Kasumi-1 (cell line): Measurements from ENCODE around the gene CXorf49.
"Not testable (repeated sequence)": the region's sequence is repeated elsewhere in the genome, so short reads cannot be mapped to it uniquely, and the experiment has no call there.

Experiments
- DNase-seq, 2 experiments: peaks; one replicate each; lab custom pipeline; 2025; lab: John Stamatoyannopoulos, UW

CXorf49 gene

DNA sequence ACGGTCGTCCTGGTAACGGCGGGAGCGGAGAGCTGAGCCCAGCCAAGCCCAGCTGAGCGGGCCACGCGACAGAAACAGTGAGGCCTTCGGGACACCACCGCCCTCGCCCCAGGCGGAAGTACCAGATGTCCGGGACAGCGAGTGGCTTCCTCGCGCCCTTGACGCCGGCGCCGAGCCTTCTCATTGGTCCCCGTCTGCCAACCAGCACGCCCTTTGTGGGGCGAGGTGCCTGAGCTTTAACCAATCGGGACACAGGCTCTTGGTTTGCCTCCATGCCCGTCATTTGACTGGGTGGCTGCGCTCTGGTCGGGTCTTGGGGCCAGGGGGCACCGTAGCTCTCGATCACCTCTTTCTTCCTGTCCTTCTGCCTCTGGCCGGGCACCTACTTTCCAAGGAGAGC lies at the start of gene CXorf49:
CXorf49 (minus strand) TSS at position 101 of the 400 bp plus-strand sequence. CDS start 134 bp downstream, outside the sequence.
- not testable (repeated sequence) for DNase-seq

DNA sequence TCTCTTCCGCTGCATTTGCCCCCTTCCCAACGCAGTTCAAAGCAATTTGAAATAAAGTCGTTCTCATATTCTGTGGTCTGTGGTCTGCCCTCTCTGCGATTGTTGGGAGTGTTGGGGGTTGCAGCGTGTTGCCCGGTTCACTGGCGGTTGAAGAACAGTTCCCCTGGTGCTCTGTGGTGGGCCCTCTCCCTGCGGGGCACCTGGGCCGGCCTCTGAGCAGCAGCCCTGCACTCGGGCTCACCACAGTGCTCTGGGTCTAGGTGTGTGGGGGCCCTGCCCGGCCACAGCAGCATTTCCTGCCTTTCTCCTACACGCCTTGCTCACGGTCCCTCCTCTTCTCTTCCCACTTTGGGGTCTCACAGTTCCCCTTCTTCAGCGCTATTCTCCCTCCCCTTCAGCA lies 49.0 kb upstream of the CXorf49 start:
- not testable (repeated sequence) for DNase-seq

DNA sequence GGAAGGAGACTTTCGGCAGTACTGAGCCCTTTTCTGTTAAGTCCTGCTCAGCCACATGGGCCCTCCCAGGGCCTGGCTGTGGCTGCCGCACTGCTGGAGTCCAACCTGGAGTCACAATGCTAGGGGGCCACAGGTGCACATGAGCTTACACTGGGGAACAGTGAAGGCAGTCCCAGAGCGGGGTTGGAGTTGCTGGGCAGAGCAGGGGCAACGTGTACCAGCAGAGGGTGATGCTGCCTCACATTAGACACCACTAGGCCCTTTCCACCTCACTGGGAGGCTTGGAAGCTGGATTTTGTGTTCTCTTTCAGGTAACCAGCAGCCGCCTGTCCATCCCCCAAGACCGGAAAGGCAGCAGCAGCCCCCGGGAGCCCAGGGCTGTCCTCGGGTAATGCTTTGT lies 47.5 kb upstream of the CXorf49 start:
- DNase-seq = not testable (repeated sequence)

DNA sequence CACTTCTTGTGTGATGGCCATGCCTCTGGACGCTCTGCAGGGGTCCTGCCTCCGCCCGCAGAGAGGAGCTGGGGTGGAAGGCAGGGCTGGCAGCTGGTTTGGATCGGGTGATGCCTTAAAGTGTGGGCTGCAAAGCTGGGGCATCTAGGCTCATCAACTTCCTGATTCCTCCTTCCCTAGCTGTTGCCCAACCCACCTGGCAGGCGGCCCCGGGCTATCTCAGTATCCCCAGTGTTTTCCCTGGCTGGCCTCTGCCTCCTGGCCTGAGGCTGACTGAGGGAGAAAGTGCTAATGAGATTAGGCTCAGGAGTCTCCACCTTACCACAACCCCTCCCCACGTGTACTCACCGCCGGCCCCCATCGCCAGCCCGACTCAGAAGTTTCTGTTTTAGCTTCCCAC lies 46.7 kb upstream of the CXorf49 start:
- DNase-seq = not testable (repeated sequence)

DNA sequence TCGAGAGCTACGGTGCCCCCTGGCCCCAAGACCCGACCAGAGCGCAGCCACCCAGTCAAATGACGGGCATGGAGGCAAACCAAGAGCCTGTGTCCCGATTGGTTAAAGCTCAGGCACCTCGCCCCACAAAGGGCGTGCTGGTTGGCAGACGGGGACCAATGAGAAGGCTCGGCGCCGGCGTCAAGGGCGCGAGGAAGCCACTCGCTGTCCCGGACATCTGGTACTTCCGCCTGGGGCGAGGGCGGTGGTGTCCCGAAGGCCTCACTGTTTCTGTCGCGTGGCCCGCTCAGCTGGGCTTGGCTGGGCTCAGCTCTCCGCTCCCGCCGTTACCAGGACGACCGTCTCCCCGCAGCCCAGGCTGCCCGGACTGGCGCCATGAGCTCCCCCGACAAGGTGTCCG lies 45.0 kb upstream of the CXorf49 start, which contains the start of gene CXorf49B:
CXorf49B (plus strand) TSS at position 301 of the 400 bp plus-strand sequence; CDS start at position 376, 75 bp downstream.
- not testable (repeated sequence) for DNase-seq

DNA sequence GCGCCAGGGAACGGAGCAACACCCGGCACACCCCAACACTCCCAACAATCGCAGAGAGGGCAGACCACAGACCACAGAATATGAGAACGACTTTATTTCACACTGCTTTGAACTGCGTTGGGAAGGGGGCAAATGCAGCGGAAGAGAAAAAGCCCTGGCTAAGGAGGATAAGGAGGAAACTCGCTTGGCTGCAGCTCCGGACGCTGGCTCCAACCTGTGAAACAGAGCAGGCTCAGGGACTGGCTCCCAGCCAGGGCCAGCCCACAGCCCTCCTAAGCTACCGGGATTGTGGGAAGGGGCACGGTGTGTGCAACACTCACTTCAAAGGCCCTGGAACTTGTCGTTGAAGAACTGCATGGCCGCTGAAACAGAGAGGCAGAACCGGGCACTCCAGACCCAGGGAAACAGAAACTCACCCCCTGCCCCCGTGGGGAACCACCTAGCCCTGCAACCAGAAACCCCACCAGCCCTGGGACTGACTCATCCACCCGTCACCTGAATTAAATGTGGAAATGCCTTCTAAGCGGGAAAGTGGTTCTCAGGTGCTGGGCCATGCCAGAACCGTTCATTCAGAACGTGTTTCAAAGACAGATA lies 42.7 kb upstream of the CXorf49 start:
- not testable (repeated sequence) for DNase-seq

DNA sequence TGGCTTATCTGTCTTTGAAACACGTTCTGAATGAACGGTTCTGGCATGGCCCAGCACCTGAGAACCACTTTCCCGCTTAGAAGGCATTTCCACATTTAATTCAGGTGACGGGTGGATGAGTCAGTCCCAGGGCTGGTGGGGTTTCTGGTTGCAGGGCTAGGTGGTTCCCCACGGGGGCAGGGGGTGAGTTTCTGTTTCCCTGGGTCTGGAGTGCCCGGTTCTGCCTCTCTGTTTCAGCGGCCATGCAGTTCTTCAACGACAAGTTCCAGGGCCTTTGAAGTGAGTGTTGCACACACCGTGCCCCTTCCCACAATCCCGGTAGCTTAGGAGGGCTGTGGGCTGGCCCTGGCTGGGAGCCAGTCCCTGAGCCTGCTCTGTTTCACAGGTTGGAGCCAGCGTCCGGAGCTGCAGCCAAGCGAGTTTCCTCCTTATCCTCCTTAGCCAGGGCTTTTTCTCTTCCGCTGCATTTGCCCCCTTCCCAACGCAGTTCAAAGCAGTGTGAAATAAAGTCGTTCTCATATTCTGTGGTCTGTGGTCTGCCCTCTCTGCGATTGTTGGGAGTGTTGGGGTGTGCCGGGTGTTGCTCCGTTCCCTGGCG lies 2.3 kb upstream of the CXorf49 start:
- not testable (repeated sequence) for DNase-seq

DNA sequence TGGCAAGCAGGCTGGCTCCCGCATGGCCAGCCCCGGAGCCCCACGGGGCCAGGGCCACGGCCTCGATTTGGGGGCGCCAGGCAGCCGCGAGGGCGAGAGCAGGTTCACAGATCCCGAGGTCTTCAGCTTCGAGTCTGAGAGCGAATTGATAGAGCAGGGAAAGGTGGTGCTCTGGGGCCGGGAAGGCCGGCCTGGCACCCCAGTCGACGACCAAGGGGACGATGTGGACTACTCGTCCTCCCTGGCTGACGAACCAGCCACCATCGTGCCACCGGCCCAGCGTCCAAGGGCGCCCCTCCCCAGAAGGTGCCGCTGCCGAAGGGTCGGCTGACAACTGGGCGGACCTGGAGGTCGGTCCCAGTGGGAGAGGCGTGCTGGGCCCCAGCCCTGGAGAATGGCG lies 1.1 kb upstream of the CXorf49 start:
- not testable (repeated sequence) for DNase-seq

DNA sequence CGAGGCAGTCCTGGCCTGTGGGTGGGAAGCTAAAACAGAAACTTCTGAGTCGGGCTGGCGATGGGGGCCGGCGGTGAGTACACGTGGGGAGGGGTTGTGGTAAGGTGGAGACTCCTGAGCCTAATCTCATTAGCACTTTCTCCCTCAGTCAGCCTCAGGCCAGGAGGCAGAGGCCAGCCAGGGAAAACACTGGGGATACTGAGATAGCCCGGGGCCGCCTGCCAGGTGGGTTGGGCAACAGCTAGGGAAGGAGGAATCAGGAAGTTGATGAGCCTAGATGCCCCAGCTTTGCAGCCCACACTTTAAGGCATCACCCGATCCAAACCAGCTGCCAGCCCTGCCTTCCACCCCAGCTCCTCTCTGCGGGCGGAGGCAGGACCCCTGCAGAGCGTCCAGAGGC lies 1.8 kb downstream of the CXorf49 start:
- DNase-seq = not testable (repeated sequence)

DNA sequence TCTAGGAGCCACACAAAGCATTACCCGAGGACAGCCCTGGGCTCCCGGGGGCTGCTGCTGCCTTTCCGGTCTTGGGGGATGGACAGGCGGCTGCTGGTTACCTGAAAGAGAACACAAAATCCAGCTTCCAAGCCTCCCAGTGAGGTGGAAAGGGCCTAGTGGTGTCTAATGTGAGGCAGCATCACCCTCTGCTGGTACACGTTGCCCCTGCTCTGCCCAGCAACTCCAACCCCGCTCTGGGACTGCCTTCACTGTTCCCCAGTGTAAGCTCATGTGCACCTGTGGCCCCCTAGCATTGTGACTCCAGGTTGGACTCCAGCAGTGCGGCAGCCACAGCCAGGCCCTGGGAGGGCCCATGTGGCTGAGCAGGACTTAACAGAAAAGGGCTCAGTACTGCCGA lies 2.5 kb downstream of the CXorf49 start:
- not testable (repeated sequence) for DNase-seq

DNA sequence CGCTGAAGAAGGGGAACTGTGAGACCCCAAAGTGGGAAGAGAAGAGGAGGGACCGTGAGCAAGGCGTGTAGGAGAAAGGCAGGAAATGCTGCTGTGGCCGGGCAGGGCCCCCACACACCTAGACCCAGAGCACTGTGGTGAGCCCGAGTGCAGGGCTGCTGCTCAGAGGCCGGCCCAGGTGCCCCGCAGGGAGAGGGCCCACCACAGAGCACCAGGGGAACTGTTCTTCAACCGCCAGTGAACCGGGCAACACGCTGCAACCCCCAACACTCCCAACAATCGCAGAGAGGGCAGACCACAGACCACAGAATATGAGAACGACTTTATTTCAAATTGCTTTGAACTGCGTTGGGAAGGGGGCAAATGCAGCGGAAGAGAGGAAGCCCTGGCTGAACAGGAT lies 4.0 kb downstream of the CXorf49 start:
- DNase-seq = not testable (repeated sequence)

DNA sequence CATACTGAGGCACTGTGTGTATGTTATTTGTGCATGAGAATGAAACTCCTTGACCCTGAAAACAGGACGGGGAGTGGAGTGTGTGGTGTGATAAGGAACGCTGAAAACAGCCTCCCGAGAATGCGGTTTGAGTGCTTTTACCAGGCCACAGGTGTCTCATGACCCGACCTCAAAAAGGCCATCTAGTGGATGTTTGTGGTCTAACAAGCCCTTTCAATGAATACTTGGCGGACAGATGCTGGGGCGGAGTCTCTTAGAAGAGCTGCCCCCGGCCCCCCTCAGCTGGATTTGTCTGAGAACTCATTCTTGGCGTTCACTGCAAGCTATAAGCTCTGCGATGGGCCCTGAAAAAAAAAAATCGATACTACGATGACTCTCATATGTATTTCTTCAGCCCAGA lies 15.2 kb downstream of the CXorf49 start:
- DNase-seq = not testable (repeated sequence)

DNA sequence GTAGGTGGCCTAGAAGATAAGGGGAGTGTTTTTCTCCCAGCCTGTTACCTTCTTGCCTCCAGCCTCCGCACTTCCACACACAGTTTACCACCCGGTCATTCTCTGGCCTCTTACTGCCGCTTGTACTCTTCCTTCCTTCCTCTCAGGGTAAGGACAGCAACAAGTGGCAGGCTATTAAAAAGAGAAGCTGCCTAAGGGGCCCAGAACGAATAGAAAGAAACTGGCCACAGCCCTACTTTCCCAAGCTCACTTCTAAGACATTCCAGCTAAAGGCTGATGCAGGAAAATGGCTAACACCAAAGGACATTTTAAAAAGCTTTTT lies 19.1 kb downstream of the CXorf49 start:
- DNase-seq = not testable (repeated sequence)

DNA sequence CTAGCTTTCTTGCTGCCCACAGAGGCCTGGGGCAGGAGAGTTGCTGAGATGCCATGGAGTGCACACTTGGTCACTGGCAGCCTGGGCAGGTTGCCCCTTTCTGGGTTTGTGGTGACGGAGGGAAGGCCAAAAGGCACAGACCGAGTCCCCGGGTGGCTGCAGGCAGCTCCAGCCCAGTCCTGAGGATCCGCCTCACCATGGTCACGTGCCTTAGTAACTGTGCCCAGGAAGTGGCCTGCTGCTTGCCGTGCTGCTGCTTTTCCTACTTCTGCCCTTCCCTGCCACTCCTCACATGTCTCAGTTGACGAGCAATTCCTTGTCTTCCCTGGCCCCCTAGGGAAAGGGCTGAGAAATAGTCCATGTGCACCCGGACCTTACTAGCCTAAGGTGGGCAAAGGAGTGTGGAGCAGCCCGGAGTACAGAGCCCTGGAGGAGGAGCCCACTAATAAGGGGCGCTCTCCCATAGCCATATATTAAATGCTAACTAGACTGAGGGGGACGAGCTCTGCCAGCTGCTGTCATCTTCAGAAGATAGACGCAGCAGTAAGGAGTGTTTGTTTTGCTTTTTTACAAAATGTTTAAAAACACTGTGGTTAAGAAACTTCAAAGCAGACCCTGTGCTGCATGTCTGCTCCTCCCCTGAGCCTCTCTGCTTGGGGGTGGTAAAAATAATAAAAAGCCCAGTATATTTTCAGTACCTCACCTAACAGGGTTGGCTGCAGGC lies 19.6 kb downstream of the CXorf49 start:
- DNase-seq = not testable (repeated sequence)

DNA sequence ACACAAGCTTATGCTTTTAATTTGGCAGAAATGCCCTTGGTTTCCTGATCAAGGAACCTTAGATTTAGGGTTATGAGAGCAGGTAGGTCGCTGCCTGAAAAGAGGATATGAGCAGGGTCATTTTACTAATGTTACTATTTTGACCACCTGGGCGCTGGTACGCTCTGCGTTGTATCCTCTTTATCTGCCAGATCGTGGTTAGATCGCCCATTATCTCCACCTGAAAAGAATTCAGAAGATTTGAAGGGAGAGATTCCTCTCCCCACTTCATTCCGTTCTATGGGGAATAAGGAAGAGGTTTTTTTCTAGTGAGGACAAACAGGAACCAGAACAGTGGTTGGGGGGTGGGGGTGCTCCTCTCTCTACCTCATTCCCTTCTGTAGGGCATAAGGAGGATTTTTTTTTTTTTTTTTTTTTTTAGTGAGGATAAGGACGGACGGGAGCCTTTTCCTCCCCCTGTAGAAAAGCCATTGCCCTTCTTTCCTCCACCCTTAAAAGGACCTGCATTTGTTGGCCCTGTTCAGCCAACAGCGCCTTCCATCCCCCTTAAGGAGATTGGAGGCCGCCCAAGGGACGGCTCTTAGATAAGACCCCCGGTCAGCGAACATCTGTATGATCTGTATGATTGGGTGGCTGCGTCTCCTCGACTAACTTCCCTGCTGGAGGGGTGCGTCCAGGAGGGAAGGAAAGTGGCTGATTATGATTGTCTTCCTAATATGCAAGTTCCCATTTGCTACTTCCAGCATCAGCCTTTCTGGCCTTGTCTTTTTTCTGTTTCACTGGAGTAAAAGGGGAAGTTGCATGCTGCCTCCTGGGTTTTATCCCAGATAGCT lies 20.4 kb downstream of the CXorf49 start:
- not testable (repeated sequence) for DNase-seq

DNA sequence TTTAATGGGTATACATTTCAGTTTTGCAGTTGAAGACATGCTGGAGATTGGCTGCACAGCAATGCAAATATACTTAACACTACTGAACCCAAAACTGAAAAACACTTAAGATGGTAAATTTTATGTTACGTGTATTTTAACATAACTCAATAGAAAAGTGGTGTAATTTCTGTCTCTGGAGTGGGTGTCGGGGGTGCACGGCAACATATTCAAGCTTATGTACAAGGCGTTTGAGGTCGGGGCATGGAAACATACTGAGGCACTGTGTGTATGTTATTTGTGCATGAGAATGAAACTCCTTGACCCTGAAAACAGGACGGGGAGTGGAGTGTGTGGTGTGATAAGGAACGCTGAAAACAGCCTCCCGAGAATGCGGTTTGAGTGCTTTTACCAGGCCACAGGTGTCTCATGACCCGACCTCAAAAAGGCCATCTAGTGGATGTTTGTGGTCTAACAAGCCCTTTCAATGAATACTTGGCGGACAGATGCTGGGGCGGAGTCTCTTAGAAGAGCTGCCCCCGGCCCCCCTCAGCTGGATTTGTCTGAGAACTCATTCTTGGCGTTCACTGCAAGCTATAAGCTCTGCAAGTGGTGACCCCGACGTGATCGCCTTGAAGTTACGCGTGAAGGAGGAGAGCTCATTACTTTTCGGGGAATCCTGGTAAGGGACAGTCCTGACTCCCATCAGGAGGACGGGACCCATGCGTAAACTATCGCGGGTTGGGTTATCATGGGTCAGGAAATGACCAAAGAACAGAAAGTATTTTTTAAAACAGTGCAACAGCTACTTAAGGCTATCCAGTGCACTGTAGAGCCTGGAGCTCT lies 21.2 kb downstream of the CXorf49 start:
- DNase-seq = not testable (repeated sequence)

DNA sequence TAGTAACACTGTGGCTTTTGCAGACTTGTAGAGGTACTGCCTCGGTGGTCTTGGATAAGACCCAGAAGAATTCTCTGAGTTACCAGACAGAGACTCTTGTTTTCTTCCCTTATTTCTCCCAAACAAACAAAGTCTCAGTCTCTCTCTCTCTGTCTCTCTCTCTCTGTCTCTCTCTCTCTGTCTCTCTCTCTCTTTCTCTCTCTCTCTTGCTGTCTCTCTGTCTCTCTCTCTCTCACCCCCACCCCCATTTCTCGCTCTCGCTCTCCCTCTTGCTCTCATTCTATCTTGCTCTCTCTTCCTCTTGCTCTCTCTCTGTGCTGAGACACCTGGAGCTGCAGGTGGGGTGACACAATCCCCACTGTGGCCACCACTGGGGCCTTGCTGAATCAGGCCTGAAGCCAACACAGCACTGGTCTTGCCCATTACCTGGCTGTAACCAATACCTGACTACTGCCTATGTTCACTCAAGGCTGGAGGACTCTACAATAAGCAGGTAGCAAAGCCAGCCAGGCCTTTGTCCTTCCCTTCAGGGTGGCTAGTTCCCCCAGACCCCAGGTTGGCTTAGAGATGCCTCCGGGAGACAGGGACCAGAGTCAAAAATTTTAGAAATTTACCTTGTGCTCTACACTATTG lies 38.4 kb downstream of the CXorf49 start:
- no peak for DNase-seq

DNA sequence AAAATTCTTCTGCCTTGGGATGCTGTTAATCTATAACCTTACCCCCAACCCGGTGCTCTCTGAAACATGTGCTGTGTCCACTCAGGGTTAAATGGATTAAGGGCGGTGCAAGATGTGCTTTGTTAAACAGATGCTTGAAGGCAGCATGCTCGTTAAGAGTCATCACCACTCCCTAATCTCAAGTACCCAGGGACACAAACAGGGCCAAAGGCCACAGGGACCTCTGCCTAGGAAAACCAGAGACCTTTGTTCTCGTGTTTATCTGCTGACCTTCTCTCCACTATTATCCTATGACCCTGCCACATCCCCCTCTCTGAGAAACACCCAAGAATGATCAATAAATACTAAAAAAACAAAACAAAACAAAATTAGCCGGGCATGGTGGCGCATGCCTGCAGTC lies 40.9 kb downstream of the CXorf49 start:
- DNase-seq = not testable (repeated sequence)

DNA sequence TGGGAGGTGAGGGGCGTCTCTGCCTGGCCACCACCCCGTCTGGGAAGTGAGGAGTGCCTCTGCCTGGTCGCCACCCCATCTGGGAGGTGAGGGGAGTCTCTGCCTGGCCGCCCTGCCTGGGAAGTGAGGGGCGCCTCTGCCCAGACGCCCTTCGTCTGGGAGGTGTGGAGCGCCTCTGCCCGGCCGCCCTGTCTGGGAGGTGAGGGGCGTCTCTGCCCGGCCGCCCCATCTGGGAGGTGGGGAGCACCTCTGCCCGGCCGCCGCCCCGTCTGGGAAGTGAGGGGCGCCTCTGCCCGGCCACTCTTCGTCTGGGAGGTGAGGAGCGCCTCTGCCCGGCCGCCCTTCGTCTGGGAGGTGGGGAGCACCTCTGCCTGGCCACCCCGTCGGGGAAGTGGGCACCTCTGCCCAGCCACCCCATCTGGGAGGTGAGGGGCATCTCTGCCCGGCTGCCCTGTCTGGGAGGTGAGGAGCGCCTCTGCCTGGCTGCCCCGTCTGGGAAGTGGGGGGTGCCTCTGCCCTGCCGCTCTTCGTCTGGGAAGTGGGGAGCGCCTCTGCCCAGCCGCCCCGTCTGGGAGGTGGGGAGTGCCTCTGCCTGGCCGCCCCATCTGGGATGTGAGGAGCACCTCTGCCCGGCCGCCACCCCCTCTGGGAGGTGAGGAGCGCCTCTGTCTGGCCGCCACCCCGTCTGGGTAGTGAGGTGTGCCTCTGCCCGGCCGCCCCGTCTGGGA lies 41.9 kb downstream of the CXorf49 start:
- DNase-seq = not testable (repeated sequence)

DNA sequence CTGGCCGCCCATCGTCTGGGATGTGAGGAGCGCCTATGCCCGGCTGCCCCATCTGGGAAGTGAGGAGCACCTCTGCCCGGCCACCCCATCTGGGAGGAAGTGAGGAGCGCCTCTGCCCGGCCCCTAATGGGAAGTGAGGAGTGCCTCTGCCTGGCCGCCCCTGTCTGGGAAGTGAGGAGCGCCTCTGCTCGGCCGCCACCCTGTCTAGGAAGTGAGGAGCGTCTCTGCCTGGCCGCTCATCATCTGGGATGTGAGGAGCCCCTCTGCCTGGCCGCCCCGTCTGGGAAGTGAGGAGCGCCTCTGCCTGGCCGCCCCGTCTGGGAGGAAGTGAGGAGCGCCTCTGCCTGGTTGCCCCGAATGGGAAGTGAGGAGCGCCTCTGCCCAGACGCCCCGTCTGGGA lies 42.4 kb downstream of the CXorf49 start:
- not testable (repeated sequence) for DNase-seq
